ENCODE results near the gene ALDH3A1. TPM values are rescaled to one million over a fixed set of nuclear protein-coding genes. Genes with fewer than 3 reads are reported as not detected.

The ALDH3A1 gene
- total RNA-seq = 1 to 10 TPM; 3.7 to 6.6 TPM

DNA sequence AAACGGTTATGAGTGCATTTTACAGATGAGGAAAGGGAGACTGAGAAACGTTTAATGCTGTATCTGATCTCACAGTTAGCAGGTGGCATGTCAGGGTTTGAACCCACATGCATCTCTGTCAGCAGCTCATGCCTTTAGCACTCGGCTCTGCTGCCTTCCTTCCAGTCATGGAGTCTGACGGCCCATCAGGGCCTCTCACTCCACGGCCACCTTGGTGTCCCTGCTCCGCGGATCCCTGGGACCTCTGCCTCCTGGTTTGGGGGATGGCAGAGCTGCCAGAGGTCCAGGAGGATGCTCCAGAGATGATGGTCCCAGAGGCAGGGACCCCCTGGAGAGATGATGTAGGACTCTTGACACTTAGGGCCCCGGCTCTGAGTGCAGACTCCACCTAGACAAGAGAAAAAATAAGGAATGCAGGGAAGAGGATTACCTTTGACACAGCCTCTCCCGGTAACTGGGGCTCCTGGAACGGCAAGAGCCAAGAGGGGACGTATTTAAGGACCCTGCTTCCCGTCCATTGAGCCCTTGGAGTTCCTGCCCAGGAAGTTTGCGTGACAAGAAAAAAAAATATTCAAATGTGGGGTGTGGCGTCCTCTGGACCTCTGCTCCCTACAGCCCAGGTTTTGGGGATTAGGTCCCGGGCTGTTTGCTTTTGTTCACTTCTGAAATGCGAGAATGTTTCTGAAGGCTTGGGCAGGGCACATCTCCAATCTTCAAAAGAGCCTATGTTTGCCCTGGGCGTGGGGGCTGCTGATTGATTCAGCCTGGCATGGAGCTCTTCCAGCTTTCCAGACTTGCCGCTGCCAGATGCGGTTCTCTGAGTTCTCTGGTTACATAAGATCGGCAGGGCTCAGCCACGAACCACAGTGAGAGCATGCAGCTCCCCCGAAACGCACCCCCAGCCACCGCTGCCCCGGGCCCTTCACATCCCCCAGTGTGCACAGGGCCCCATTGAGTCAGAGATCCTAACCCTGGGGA, at the start of gene ALDH3A1:
Gene ALDH3A1, minus strand, starts transcription at position 470 of the 978 bp plus-strand sequence. CDS start 3,169 bp downstream, outside the sequence.
- intact Hi-C loops (cut with DNase I) = loop anchor here (10.0 kb wide), 1 partner anchor 73 kb away; no protein-coding TSS in a partner anchor
- no peaks in the 10 kb centered on the region for H3K36me3 ChIP-seq
- H3K27me3 ChIP-seq = no peaks in the 10 kb centered on the region
- no peak within 1 kb of the TSS for H3K4me3 ChIP-seq
- H3K9ac ChIP-seq (ENCODE audit: low read depth in 2 of 2, low read length in 2 of 2) = peak within 1 kb of the TSS in 1 of 2 donors; percentile 59
- no peak within 1 kb of the TSS for H3K27ac ChIP-seq
- TF ChIP-seq, protein P1, sequence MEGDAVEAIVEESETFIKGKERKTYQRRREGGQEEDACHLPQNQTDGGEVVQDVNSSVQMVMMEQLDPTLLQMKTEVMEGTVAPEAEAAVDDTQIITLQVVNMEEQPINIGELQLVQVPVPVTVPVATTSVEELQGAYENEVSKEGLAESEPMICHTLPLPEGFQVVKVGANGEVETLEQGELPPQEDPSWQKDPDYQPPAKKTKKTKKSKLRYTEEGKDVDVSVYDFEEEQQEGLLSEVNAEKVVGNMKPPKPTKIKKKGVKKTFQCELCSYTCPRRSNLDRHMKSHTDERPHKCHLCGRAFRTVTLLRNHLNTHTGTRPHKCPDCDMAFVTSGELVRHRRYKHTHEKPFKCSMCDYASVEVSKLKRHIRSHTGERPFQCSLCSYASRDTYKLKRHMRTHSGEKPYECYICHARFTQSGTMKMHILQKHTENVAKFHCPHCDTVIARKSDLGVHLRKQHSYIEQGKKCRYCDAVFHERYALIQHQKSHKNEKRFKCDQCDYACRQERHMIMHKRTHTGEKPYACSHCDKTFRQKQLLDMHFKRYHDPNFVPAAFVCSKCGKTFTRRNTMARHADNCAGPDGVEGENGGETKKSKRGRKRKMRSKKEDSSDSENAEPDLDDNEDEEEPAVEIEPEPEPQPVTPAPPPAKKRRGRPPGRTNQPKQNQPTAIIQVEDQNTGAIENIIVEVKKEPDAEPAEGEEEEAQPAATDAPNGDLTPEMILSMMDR (IDR thresholded peaks at IDR 0.05) = no peak
- no peaks in the 10 kb centered on the region for H3K9me3 ChIP-seq
- peaks cover 3% of the 10 kb centered on the region for H3K4me1 ChIP-seq
- DNase-seq = peak; percentile 62

DNA sequence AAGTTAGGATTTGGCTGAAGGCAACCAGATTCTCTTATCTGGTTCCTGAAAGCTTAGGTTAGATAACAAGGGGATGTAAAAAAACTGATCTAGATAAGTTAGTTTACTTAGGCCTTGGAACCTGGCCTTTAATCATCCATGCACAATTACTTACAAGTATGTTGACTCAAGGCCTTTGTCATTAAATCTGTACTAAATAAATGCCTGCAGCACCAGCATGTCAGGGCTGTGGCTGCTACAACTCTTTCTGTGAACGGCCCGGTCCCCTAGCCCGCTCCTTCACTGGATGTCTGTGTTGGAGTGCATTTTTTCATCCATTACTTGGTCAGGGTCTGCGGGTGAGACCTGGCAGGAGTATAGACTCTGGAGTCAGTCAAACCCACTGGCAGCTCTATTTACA, 48.4 kb upstream of the ALDH3A1 start:
- intact Hi-C loops (cut with DNase I) = no loop called here
- TF ChIP-seq, protein P1 (IDR thresholded peaks at IDR 0.05) = no peak
- H3K9me3 ChIP-seq = no peaks in the 10 kb centered on the region

DNA sequence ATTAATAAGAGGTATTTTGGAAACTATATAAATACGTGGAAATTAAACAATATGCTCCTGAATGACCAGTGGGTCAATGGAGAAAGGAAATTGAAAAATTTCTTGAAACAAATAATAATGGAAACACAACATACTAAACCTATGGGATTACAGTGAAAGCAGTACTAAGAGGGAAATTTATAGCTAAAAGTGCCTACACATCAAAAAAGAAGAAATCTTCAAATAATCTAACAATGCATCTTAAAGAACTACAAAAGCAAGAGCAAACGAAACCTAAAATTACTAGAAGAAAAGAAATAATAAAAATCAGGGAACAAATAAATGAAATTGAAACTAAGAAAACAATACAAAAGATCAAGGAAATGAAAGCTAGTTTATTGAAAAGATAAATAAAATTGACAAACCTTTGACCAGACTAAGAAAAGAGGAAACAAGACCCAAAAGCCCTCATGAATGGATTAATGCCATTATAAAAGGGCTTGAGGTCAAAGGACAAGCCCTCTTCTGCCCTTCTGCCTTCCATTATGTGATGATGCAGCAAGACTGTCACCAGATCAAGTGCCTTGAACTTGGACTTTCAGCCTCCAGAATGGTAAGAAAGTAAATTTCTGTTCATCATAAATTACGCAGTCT, 43.9 kb upstream of the ALDH3A1 start:
- Histone ChIP-seq H3K36me3 (no peaks in the 10 kb centered on the region), H3K27ac (no peak overlapping the region), H3K4me1 (no peaks in the 10 kb centered on the region), H3K9ac (ENCODE audit: low read depth in 2 of 2, low read length in 2 of 2) (no peak overlapping the region), H3K4me3 (no peak overlapping the region), H3K9me3 (no peaks in the 10 kb centered on the region), H3K27me3 (no peaks in the 10 kb centered on the region)
- TF ChIP-seq, protein P1 (IDR thresholded peaks at IDR 0.05) = no peak
- DNase-seq = no peak
- intact Hi-C loops (cut with DNase I) = no loop called here

More for the DNA sequence above, 48.4 kb upstream of the ALDH3A1 start:
- no peak overlapping the region for H3K9ac ChIP-seq (ENCODE audit: low read depth in 2 of 2, low read length in 2 of 2)
- H3K27me3 ChIP-seq = no peaks in the 10 kb centered on the region
- H3K4me1 ChIP-seq = no peaks in the 10 kb centered on the region
- no peak overlapping the region for H3K4me3 ChIP-seq
- H3K36me3 ChIP-seq = no peaks in the 10 kb centered on the region
- no peak for DNase-seq
- no peak overlapping the region for H3K27ac ChIP-seq

DNA sequence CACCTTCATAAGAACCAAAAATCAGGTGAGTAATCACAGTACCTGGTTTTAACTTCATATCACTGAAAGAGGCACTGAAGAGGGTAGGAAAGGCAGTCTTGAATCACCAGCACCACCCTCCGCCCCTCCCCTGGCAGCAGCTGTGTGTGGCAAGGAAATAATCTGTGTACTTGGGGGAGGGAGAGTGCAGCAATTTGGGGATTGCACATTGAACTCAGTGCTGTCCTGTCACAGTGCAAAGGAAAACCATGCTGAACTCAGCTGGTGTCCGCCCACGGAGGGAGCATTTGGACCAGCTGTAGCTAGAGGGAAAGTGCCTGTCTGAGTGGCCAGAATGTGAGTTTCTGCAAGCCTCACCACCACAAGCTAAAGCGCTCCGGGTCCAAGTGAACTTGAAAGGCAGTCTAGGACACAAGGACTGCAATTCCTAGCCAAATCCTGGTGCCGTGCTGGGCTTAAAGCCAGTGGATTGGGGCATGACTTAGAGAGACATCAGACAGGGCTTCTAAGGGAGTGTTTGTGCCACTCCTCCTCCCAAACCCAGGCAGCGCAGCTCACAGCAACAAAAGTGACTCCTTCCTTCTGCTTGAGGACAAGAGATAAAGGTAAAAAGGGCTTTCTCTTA, 39.7 kb upstream of the ALDH3A1 start:
- intact Hi-C loops (cut with DNase I) = no loop called here
- H3K9ac ChIP-seq (ENCODE audit: low read depth in 2 of 2, low read length in 2 of 2) = no peak overlapping the region
- no peak for DNase-seq
- no peaks in the 10 kb centered on the region for H3K9me3 ChIP-seq
- no peak overlapping the region for H3K27ac ChIP-seq
- no peaks in the 10 kb centered on the region for H3K27me3 ChIP-seq
- TF ChIP-seq, protein P1 (IDR thresholded peaks at IDR 0.05) = no peak
- H3K36me3 ChIP-seq = no peaks in the 10 kb centered on the region
- H3K4me1 ChIP-seq = no peaks in the 10 kb centered on the region
- no peak overlapping the region for H3K4me3 ChIP-seq

DNA sequence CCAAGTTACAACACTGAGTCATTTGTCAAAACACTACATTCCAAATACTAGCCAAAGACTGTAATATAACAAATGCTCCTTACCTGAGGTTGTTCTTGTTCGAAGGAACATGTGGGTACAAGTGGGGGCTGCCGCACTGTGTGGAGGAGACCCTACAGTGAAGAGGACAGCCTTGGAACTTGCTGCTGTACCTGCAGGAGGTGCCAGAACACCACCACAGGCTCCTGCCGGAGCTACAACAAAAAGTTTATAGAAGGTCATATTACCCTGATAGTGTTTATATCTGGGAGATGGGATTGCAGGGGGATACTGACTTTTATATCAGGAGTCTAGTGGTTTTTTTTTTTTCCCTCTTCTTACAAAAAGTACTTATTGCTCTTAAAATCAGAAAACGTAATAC, 37.8 kb upstream of the ALDH3A1 start:
- Histone ChIP-seq H3K27me3 (no peaks in the 10 kb centered on the region), H3K36me3 (no peaks in the 10 kb centered on the region), H3K9ac (ENCODE audit: low read depth in 2 of 2, low read length in 2 of 2) (no peak overlapping the region), H3K9me3 (no peaks in the 10 kb centered on the region), H3K4me1 (no peaks in the 10 kb centered on the region), H3K4me3 (no peak overlapping the region), H3K27ac (no peak overlapping the region)
- intact Hi-C loops (cut with DNase I) = no loop called here
- TF ChIP-seq, protein P1 (IDR thresholded peaks at IDR 0.05) = no peak
- no peak for DNase-seq

Measured in colonic mucosa (tissue), 4 donors.